HG03159 (cell line): Measurements from ENCODE around the gene CFAP107.
"Not testable (repeated sequence)": the region's sequence is repeated elsewhere in the genome, so short reads cannot be mapped to it uniquely, and the experiment has no call there.

ENCODE experiments used
- ATAC-seq: cut with Tn5 transposase; IDR thresholded peaks from one replicate; pipeline ENCODE4 v1.9.1; 2021; ENCODE audit warnings: mild to moderate bottlenecking, moderate library complexity; ENCODE audit not compliant: unreplicated experiment

Gene CFAP107, protein sequence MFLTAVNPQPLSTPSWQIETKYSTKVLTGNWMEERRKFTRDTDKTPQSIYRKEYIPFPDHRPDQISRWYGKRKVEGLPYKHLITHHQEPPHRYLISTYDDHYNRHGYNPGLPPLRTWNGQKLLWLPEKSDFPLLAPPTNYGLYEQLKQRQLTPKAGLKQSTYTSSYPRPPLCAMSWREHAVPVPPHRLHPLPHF

DNA sequence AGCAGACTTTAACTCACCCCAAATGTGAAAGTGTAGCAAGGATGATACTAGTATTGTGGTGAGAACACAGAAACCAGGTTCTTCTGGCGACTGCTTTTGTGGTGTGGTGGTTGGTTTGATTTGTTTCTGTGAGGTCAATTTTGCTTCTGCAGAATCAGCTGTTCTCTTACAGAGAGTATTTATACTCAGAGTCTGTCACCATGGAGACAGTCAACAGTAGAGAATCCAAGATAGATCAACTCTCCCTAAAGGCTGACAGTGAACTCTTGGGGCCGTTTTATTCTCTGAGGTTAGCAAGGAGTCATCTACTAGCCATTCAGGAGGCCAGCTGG lies at the start of gene CFAP107:
TSS of gene CFAP107 (plus strand) at position 209 of the 332 bp plus-strand sequence. CDS start 231 bp downstream, outside the sequence.
- ATAC-seq: no peak

DNA sequence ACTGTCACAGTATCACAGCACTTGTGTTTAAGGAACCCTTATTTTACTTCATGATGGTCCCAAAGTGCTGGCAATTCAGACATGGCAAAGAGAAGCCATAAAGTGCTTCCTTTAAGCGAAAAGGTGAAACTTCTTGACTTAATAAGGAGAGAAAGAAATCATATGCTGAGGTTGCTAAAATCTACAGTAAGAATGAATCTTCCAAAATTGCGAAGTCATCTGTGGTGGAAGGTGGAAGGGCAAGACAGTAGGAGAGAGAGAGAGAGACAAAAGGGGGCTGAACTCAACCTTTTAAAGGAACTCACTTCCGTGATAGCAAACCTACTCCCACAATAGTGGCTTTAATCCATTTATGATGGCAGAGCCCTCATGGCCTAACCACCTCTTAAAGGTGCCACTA lies 49.3 kb upstream of the CFAP107 start:
- ATAC-seq: no peak

DNA sequence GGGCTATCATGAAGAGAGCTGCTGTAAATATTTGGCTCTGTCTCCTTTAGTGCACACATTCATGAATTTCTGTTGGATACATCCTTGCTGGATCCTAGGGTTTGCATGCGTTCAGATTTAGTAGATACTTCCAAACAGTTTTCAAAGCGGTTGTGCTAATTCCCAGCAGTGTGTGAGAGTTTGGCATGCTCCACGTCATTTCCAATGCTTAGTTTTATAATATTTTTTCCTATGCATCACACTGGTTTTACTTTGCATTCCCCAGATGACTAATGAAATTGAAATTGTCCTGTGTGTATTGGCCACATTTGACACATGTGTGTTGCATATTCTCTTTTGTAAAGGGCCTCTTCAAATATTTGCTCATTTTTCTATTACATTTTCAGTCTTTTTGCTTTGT lies 48.6 kb upstream of the CFAP107 start:
- no peak for ATAC-seq

DNA sequence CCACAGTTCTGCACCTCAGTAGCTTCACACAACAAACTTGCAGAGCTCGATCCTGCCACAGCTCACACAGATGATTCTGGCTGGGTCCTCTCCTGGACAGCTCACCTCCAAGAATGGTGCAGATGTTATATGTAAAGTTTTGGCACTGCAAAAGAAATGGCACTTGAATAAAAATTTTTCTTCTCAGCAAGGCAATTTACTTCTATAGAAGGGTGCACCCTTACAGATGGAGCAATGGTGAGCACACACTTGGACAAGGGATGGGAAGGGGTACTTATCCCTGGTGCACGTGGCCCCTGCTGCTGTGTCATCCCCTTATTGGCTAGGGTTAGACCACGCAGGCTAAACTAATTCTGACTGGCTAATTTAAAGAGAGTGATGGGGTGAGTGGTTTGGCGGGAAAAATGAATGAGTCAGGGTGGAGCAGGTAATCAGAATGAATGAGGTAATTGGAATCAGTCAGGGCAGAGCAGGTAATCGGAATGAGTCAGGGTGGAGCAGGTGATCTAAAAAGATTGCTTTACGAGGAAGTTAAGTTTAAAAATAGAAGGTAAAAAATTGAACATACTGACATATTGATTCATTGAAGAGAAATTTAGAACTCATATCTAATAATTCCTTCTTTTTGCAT lies 42.1 kb upstream of the CFAP107 start:
- no peak for ATAC-seq

DNA sequence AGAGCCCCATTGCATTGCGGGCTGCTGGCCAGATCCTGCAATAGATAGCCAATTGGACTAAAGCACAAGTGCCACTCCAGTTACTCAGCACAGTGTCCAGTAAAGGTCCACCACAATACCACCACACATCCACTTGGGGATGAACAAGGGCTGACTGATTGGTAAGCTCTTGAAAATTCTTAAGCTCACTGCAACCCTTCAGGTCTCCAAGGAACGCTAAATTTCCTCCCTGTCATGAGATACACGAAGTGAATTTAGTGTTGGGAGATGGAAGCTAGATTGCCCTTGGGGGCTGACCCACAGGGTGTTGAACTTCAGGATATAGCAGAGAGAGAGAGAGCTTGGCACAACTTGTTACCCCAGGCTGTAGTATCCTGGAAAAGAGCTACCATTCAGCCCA lies 39.9 kb upstream of the CFAP107 start:
- ATAC-seq: no peak

DNA sequence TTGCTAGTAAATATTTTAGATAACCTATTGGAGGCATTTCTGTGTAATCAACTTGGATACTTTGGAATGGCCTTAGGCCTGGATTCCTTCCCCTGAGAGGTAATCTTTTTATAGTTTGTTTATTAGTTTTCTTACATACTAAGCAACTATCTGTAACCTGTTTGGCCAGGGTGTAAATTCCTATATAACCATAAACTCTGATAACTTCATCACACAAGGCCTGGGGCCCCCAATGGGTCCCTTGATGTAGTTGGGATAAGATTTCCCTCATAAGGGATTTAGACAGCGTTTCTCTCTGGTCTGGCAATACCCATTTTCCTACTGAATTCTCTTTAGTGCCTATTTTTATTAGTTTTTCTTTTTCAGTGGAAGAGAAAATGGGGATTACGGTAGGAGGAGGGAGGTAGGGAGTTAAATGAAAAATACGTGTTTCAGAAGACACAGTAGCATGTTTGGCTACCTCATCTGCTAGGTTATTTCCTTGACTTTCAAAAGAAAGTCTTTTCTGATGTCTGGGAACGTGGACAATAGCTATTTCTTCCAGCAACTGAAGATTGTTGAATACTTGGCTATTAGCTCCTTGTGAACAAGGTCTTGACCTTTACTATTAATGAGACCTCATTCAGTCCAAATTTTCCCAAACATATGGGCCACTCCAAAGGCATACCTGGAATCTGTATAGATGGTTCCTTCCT lies 37.5 kb upstream of the CFAP107 start:
- ATAC-seq: no peak

DNA sequence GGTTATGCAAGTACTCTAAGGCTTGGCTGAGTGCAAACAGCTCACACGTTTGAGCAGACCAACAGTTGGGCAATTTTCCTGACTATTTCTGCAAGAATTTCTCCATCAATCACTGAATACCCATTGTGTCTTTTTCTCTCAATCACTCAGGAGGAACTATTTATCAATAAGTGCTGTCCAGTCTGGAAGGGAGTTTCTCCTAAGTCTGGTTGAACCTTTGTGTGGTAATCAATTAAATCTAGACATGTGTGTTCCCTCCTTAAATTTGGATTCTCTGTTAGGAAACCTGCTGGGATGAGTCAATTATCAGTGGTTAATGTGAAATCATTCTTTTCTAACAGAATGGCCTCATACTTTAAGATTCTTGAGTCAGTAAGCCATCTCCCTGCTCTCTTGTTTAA lies 36.9 kb upstream of the CFAP107 start:
- ATAC-seq: no peak

DNA sequence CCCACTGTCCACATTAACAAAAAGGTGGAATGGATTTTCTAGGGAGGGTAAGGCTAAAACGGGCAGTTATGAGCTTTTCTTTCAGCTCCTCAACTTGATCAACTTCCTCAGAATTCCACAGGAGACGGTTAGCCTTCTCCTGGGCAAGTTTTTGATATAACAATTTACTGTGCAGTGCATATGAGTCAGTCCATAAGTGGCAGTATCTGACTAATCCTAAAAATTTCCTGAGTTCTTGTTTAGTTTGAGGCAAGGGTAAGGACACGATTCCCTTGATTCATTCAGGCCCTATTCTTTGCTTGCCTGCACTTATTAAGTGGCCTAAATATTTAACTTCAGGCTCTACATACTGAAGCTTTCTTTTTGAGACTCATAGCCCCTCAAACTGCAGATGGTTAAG lies 36.3 kb upstream of the CFAP107 start:
- no peak for ATAC-seq

DNA sequence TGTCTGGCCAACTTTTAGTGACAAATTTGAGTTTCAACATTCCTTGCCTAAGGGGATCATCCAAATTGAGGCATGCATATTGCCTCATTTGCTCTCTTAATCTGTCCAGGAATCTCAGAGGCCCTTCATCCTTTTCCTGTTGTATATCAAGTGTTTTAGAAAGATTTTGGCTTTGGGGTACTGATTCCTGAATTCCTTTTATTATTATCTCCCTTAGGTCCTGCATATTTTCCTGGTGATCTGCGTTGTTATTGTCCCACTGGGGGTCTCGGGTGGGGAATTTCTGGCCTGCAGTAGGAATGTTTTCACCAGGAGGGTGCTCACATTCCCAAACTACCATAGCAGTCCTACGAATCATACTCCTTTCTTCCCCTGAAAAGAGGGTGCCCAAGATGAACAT lies 34.5 kb upstream of the CFAP107 start:
- no peak for ATAC-seq

DNA sequence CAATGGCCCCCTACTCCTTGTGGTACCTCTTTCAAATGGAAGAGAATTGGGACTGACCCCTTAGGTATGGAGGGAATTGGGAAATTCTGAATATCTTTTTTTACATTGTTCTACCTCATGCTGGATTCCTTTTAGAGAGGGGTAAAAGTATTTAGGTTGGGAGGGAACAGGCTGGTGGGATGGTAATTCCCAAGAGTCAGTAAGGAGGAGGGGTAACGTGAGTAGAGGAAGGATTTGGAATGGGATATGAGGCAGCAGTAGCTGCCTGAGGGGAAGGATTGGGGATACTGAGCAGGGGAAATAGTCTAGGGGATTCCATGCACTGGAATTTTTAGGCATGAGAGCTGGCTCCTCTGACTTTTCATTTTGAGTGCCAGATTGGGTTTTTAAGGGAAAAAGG lies 33.9 kb upstream of the CFAP107 start:
- no peak for ATAC-seq

DNA sequence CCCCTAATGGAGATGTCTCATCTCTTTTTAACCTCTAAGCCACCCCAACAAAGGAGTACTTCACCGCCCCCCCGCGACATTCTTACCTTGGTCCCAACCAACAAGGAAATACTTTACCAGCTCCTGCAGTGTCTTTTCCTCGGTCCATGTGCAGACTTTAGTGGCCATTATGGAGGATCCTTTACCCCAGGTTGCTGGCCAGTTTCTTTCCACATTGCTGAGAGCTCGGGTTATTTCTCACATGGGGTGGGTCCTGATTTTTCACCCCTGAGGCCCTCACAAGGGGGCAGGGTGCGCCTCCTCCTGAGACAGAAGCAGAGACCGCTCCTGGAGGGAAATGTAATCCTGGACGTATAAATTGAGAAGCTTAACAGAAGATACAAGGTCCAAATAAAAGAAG lies 33.1 kb upstream of the CFAP107 start:
- no peak for ATAC-seq

DNA sequence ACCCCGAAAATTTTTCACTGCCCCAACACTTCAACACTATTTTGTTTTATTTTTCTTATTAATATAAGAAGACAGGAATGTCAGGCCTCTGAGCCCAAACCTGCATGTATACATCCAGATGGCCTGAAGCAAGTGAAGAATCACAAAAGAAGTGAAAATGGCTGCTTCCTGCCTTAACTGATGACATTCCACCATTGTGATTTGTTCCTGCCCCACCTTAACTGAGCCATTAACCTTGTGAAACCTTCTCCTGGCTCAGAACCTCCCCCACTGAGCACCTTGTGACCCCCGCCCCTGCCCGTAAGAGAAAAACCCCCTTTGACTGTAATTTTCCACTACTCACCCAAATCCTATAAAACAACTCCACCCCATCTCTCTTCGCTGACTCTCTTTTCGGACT lies 32.3 kb upstream of the CFAP107 start:
- not testable (repeated sequence) for ATAC-seq

DNA sequence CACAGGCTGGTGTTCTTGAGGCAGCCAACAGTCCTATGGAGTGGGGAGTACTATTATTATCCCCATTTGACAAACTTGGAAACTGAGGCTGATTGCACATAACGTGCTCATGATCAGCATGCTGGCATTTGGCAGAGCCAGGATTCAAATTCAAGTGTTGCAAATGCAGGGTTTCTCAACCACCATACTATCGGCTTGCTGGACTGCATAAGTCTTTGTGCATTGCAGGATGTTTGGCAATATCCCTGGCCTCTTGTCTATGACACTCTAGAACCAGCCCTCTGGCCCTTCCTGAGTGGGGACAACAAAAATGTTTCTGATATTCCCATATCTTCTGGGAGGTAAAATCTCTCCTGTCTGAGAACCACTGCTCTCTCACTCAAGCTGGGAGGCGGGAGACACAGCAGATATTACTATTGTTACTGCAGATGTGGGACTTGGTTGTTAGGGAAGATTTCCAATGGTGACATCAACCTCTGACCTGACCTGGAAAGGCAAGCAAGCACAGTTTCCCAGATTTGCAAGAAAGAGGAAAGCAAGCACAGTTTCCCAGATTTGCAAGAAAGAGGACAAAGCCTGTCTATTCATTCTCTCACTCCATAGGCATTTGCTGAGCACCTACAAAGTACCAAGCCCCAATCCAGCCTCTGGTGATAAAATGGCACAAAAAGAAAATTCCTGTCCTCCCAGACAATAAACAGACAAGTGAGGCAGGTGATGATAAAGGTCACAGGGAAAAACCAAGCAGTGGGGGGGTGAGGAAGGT lies 31.1 kb upstream of the CFAP107 start:
- no peak for ATAC-seq

DNA sequence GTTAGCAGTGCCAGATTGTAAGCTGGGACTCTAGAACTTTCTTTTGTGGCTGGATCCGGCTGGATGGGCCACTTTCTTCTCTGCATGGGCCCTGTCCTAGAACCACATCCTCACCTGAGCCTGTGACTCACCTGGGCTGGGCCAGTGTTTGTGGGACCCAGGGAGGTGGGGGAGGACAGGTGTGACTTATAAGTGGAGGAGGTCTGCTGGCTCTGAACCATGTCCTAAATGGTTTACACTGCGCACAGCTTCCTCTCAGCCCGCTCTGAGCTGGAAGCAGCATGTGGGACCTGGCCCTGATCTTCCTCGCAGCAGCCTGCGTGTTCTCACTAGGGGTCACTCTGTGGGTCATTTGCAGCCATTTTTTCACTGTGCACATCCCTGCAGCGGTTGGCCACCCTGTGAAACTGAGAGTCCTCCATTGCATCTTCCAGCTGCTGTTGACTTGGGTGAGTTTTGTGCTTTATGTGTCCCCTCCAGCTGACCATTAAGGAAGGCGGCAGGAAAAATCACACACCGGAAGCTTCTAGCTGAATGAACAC lies 30.0 kb upstream of the CFAP107 start, which contains the start of gene AADACL3:
TSS of gene AADACL3 (plus strand) at position 215 of the 542 bp plus-strand sequence. CDS start at position 282, 67 bp downstream.
- no peak for ATAC-seq

DNA sequence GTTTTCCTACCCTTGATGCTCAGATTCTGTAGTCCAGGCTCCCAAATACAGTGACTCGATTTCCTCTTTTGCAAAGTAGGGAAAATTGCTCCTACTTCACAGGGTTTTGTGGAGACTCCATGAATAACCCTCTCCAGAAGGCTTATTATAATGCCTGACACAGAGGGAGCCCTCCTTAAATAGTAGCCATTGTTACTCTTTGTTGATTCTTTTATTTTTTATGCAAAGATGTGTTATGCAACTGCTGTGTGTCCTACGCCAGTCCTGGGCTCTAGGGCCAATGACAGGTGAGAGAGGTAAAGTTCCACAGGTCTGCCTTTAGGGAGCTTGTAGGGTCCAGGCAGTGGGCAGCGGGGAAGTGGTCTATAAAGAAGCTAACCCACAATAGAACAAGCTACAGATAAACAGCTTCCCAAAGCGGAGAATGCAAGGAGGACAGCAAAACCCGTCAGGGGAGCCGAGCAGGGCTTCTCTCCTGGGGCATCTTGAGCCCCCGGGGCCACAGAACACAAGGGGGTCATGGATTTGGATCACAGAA lies 28.6 kb upstream of the CFAP107 start:
- no peak for ATAC-seq

DNA sequence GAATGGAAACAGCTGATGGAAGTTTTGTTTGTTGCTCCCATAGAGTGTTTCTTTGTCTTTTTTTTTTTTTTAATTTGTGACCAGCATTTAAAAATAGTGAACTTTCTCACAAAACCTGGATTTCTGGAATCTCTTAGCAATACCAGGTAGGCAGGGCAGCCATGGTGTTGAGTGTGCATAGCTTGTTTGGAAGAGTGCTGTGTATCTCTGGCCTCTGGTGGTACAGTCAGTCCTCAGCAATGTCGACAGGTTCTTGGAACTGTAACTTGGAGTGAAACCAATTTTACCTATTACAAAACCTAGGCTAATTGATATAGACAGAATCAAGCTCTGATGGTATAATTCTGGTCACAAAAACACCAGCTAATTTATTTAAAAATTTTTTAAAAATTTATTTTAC lies 23.4 kb upstream of the CFAP107 start:
- ATAC-seq: no peak

DNA sequence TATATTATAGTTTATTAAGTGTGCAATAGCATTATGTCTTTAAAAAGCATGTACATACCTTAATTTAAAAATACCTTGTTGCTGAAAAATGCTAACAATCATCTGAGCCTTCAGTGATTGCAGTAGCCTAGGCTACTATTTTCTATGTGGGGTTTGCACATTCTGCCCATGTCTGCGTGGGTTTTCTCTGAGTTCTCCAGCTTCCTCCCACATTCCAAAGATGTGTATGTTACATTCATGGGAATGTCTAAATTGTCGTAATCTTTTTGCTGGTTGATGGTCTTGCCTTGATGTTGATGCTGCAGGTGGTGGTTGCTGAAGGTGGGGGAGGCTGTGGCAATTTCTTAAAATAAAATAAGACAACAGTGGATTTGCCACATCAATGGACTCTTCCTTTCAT lies 17.6 kb upstream of the CFAP107 start:
- no peak for ATAC-seq

DNA sequence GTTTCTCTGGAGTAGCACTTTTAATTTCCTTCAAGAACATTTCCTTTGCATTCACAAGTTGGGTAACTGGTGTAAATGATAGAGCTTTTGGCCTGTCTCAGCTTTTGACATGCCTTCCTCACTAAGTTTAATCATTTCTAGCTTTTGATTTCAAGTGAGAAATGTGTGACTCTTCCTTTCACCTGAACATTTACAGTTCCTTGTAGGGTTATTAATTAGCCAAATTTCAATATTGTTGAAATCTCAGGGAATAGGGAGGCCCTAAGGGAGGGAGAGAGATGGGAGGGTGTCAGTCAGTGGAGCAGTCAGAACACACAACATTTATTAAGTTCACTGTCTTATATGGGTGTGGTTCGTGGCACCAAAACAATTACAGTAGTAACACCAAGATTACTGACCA lies 15.8 kb upstream of the CFAP107 start:
- no peak for ATAC-seq

DNA sequence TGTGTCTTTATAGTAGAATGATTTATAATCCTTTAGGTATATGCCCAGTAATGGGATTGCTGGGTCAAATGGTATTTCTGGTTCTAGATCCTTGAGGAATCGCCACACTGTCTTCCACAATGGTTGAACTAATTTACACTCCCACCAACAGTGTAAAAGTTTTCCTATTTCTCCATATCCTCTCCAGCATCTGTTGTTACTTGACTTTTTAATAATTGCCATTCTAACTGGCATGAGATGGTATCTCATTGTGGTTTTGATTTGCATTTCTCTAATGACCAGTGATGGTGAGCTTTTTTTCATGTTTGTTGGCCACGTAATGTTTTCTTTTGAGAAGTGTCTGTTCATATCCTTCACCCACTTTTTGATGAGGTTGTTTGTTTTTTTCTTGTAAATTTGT lies 14.9 kb upstream of the CFAP107 start:
- ATAC-seq: not testable (repeated sequence)

DNA sequence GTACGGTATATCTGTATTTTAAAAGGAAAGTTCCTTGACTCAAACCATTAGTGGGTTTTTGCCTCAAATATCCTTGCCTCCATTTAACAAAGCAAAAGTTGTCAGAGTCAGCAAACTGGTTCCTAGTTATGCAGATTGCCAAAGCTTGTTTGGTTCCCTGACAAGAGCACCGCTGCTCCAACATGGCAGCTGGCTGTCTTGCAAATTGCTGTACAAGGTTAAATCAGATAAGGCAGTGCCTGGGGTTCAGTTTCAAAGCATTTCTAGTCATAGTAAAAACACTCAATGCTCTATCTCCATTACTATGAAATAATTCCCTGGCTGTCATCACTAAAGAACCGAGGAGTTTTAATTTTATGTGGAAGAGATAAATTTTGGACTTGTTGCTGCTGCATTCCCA lies 11.3 kb upstream of the CFAP107 start:
- ATAC-seq: no peak

DNA sequence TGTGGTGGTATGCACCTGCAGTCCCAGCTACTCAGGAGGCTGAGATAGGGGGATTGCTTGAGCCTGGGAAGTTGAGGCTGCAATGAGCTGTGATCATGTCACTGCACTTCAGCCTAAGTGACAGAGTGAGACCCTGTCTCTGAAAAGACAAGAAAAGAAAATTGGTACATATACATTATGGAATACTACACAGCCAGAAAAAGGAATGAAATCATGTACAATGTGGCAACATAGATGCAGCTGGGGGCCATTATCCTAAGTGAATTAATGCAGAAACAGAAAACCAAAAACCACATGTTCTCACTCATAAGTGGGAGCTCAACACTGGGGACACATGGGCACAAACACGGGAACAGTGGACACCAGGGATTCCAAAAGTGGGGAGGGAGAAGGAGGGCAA lies 7.1 kb upstream of the CFAP107 start:
- ATAC-seq: no peak
